ENCODE results near the gene RIMBP2.

DNA sequence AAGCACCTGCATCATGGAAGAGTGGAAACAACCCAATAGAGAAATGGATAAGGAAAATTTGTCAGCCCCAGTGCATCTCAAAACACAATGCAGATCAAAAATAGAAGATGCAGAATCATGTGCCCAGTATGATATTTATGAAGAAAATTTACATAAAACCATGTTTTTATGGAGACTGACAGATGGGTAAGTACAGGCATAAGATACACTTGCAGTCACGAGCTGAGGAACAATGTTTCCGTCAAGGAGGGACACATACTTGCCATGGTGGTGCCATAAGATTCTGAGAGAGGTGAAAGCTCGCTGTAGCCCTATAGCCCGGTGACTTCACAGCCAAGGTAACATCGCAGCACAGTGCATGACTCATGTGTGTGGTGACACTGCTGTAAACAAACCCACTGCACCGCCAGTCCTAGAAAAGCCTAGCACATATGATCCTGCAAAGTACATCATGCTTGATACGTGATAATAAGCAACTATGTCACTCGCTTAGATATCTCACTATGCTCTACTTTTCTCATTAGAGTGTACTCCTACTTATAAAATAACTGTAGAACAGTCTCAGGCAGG lies 112.6 kb downstream of the RIMBP2 start:
- TF ChIP-seq CTCF (conservative IDR thresholded peaks at IDR 0.05; ENCODE audit: low read depth in 2 of 2) (no peak), NANOG (IDR thresholded peaks at IDR 0.05; ENCODE audit: borderline replicate concordance) (no peak), EZH2 (IDR thresholded peaks at IDR 0.05; ENCODE audit: low read depth, unreplicated experiment) (no peak), CREB1 (CRISPR knock-in tag; IDR thresholded peaks at IDR 0.05; ENCODE audit: low read depth) (no peak), POLR2AphosphoS5 (IDR thresholded peaks at IDR 0.05; ENCODE audit: low read depth) (no peak), JUNB (IDR thresholded peaks at IDR 0.05; ENCODE audit: unreplicated experiment) (no peak), REST (IDR thresholded peaks at IDR 0.05; ENCODE audit: unreplicated experiment) (no peak), EZH2phosphoT487 (IDR thresholded peaks at IDR 0.05; ENCODE audit: unreplicated experiment) (no peak), ZNF114 (CRISPR knock-in tag; IDR thresholded peaks at IDR 0.05) (no peak), STAT1 (IDR thresholded peaks at IDR 0.05; ENCODE audit: unreplicated experiment) (no peak), ETS1 (IDR thresholded peaks at IDR 0.05) (no peak), ZNF331 (CRISPR knock-in tag; IDR thresholded peaks at IDR 0.05; ENCODE audit: low read depth) (no peak)
